SK-N-SH (cell line): ENCODE data around the gene C2CD4C. TPM values are rescaled to one million over a fixed set of nuclear protein-coding genes. Genes with fewer than 3 reads are reported as not detected.

Source experiments
- CTCF ChIA-PET: fragments of 300-600, 350-600 bp; formaldehyde crosslinking; extraction: SDS; loops from one replicate; lab custom pipeline; 2021; lab: Yijun Ruan, JAX
- POLR2A ChIA-PET: fragments of 350-600 bp; sonication (Branson Sonifier 250); formaldehyde crosslinking; extraction: SDS; loops from one replicate; lab custom pipeline; 2020; ENCODE audit warnings: antibody characterized with exemption, inconsistent platforms; lab: Yijun Ruan, JAX
- DNase-seq: peaks from one replicate; pipeline ENCODE4 v3.0.0; 2012
- H2AFZ ChIP-seq: fragments of 200-600 bp; sonication (generic); 2 replicates; pipeline ENCODE4 v1.8.1; 2016; ENCODE audit warnings: antibody characterized with exemption, mild to moderate bottlenecking, low read depth
- H3F3A ChIP-seq: fragments of 200-600 bp; sonication (generic); replicated peaks from 2 replicates; pipeline ENCODE3; 2016; ENCODE audit warnings: antibody characterized with exemption, mild to moderate bottlenecking; ENCODE audit not compliant: insufficient read depth
- H3K27ac ChIP-seq, 2 experiments: fragments of 200-500 bp in 1 of 2; fragments of 200-600 bp in 1 of 2; sonication (Bioruptor generic) in 1 of 2; sonication (generic), shearing (Covaris generic) in 1 of 2; 2 replicates each; pipeline versions ENCODE4 v1.5.1 to v1.6.1; 2014 to 2016; ENCODE audit warnings: low read depth in 2 of 2, inconsistent platforms in 1 of 2, low read length in 1 of 2, mild to moderate bottlenecking in 1 of 2, mixed read lengths in 1 of 2
- H3K27me3 ChIP-seq: fragments of 200-600 bp; sonication (generic), shearing (Covaris generic); 2 replicates; pipeline ENCODE4 v1.6.1; 2016; ENCODE audit warnings: mixed run types; ENCODE audit not compliant: insufficient read depth
- H3K36me3 ChIP-seq, 2 experiments: fragments of 200-500 bp in 1 of 2; fragments of 200-600 bp in 1 of 2; sonication (Bioruptor generic) in 1 of 2; sonication (generic) in 1 of 2; replicated peaks in 1 of 2; 2 replicates each; pipeline versions ENCODE3 to v1.5.1; 2014 to 2016; ENCODE audit warnings: low read length in 1 of 2, mild to moderate bottlenecking in 1 of 2; ENCODE audit not compliant: insufficient read depth in 2 of 2, control insufficient read depth in 1 of 2
- H3K4me1 ChIP-seq, 2 experiments: fragments of 200-500 bp in 1 of 2; fragments of 200-600 bp in 1 of 2; sonication (Bioruptor generic) in 1 of 2; sonication (generic), shearing (Covaris generic) in 1 of 2; 2 replicates each; pipeline versions ENCODE4 v1.5.1 to v1.6.1; 2014 to 2016; ENCODE audit warnings: low read depth in 1 of 2, low read length in 1 of 2, mixed run types in 1 of 2; ENCODE audit not compliant: insufficient read depth in 2 of 2, control insufficient read depth in 1 of 2
- H3K4me2 ChIP-seq: fragments of 200-600 bp; sonication (generic), shearing (Covaris generic); 2 replicates; pipeline ENCODE4 v1.6.1; 2017; ENCODE audit warnings: mixed run types
- H3K4me3 ChIP-seq, 2 experiments: fragments of 200-500 bp in 1 of 2; fragments of 200-600 bp in 1 of 2; sonication (Bioruptor generic) in 1 of 2; sonication (generic), shearing (Covaris generic) in 1 of 2; 2 replicates each; pipeline versions ENCODE4 v1.5.1 to v1.8.1; 2014 to 2016; ENCODE audit warnings: low read depth in 2 of 2, inconsistent platforms in 1 of 2, low read length in 1 of 2, mild to moderate bottlenecking in 1 of 2, mixed read lengths in 1 of 2, moderate library complexity in 1 of 2
- H3K79me2 ChIP-seq: fragments of 200-600 bp; sonication (generic); 2 replicates; pipeline ENCODE4 v1.8.1; 2017; ENCODE audit warnings: mild to moderate bottlenecking; ENCODE audit not compliant: insufficient read depth
- H3K9ac ChIP-seq: fragments of 200-600 bp; sonication (generic); 2 replicates; pipeline ENCODE4 v1.6.1; 2017; ENCODE audit warnings: mixed run types
- H3K9me2 ChIP-seq: fragments of 200-600 bp; sonication (generic); 2 replicates; pipeline ENCODE4 v1.6.1; 2017; ENCODE audit warnings: mixed run types
- H3K9me3 ChIP-seq: fragments of 200-600 bp; sonication (generic); 2 replicates; pipeline ENCODE4 v1.6.1; 2017; ENCODE audit warnings: mixed run types, mild to moderate bottlenecking, moderate library complexity
- H4K20me1 ChIP-seq: fragments of 200-600 bp; sonication (generic); 2 replicates; pipeline ENCODE4 v1.6.1; 2017; ENCODE audit warnings: mild to moderate bottlenecking, mixed run types; ENCODE audit not compliant: insufficient read depth
- CHD2 ChIP-seq: fragments of 150-350 bp; IDR thresholded peaks from 2 replicates; pipeline ENCODE4 v1.6.1; 2018; ENCODE audit warnings: low read length; ENCODE audit not compliant: partially characterized antibody
- EP300 ChIP-seq, 2 experiments: IDR thresholded peaks; 2 replicates each; pipeline versions ENCODE4 v1.4.0 to v1.6.1; 2012; ENCODE audit warnings: borderline replicate concordance in 1 of 2, low read depth in 1 of 2, low read length in 1 of 2
- EZH2phosphoT487 ChIP-seq: fragments of 200-600 bp; sonication (generic); IDR thresholded peaks from 2 replicates; pipeline ENCODE4 v1.6.1; 2017; ENCODE audit warnings: low read depth, mixed run types, mild to moderate bottlenecking, antibody characterized with exemption, moderate library complexity, borderline replicate concordance
- FOXJ3 ChIP-seq: sonication (generic); formaldehyde crosslinking; IDR thresholded peaks from 2 replicates; pipeline ENCODE4 v1.5.1; 2020; ENCODE audit warnings: mild to moderate bottlenecking, missing genetic modification reagents
- FOXM1 ChIP-seq: IDR thresholded peaks from 2 replicates; pipeline ENCODE4 v1.4.0; 2012; ENCODE audit warnings: low read depth, mild to moderate bottlenecking
- GATA2 ChIP-seq: sonication (generic); formaldehyde crosslinking; IDR thresholded peaks from 2 replicates; pipeline ENCODE4 v1.5.0; 2020; ENCODE audit warnings: mild to moderate bottlenecking, missing genetic modification reagents
- NFIC ChIP-seq: IDR thresholded peaks from 2 replicates; pipeline ENCODE4 v1.4.0; 2012; ENCODE audit warnings: borderline replicate concordance
- NRF1 ChIP-seq: IDR thresholded peaks from 2 replicates; pipeline ENCODE4 v1.6.1; 2012; ENCODE audit warnings: low read depth, mild to moderate bottlenecking, low read length
- RCOR1 ChIP-seq: fragments of 150-350 bp; IDR thresholded peaks from 2 replicates; pipeline ENCODE4 v1.6.1; 2017; ENCODE audit warnings: antibody characterized with exemption, low read length
- RFX5 ChIP-seq: IDR thresholded peaks from 2 replicates; pipeline ENCODE4 v1.6.1; 2012; ENCODE audit warnings: mild to moderate bottlenecking, improper control_type of control experiment, low read length
- SMC3 ChIP-seq: IDR thresholded peaks from 2 replicates; pipeline ENCODE4 v1.6.1; 2012; ENCODE audit warnings: low read depth, low read length, improper control_type of control experiment
- TAF1 ChIP-seq: IDR thresholded peaks from 2 replicates; pipeline ENCODE4 v1.6.1; 2012; ENCODE audit warnings: low read depth, mild to moderate bottlenecking, low read length, moderate library complexity, borderline replicate concordance
- TEAD4 ChIP-seq: IDR thresholded peaks from 2 replicates; pipeline ENCODE4 v1.4.0; 2012; ENCODE audit warnings: mild to moderate bottlenecking, borderline replicate concordance; ENCODE audit not compliant: insufficient read depth
- YY1 ChIP-seq: IDR thresholded peaks from 2 replicates; pipeline ENCODE4 v1.4.0; 2012; ENCODE audit warnings: low read depth, mild to moderate bottlenecking
- WGBS: methylation state at CpG from one replicate; pipeline ENCODE4 v1.1.6; 2017; ENCODE audit warnings: low lambda C conversion rate; 5-methylcytosine and 5-hydroxymethylcytosine counted together
- polyA plus RNA-seq, 3 experiments: library from polyadenylated mRNA; depleted of rRNA; stranded (reverse); fragments of >200 nt; gene quantifications; 2 replicates each; pipeline ENCODE4 v1.2.3, GENCODE V29; 2012
- TF ChIP-seq, protein P1 (sequence below): fragments of 150-350 bp; IDR thresholded peaks from 2 replicates; pipeline ENCODE4 v1.6.1; 2017; ENCODE audit warnings: antibody characterized with exemption, low read length, low read depth, borderline replicate concordance
- TF ChIP-seq, protein P2 (sequence below): IDR thresholded peaks from 2 replicates; pipeline ENCODE4 v1.4.0; 2012; ENCODE audit warnings: low read depth
- TF ChIP-seq, protein P3 (sequence below): IDR thresholded peaks from 2 replicates; pipeline ENCODE4 v1.4.0; 2012; ENCODE audit warnings: low read depth, borderline replicate concordance
- TF ChIP-seq, protein P4 (sequence below): IDR thresholded peaks from 2 replicates; pipeline ENCODE4 v1.4.0; 2012; ENCODE audit warnings: low read depth, borderline replicate concordance
- TF ChIP-seq, protein P5 (sequence below): fragments of 150-350 bp; IDR thresholded peaks from 2 replicates; pipeline ENCODE4 v1.6.1; 2016; ENCODE audit warnings: mild to moderate bottlenecking, low read depth, low read length

Gene C2CD4C
- polyA plus RNA-seq, 1 of the 3 experiments (the other 2 are of a cell fraction) = 0.23 TPM

DNA sequence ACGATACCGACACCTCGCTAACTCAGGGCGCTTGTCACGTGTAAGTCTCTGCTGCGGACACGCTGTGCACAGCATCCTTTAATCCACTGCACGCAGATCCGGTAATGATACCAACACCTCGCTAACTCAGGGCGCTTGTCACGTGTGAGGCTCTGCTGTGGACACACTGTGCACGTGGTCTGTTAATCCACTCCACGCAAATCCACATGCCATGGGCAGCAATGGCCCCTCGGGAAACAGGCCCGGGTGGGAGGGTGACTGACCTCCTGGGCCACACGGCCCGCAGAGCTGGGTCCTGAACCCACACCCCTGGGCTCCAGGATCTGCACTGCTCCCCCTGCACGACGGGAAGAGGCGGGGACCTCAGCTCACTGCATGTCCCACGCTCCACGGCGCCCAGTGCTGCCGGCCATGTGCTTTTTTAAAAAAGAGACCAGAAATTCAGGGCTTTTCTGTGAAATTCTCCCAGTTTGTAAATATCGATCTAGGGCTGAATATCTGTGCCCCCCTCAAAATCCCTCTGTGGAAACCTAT is 35.8 kb upstream of the C2CD4C start:
- no peak overlapping the region for H2AFZ ChIP-seq
- H3K27ac ChIP-seq = no peak overlapping the region
- no peaks in the 10 kb centered on the region for H3K9me3 ChIP-seq
- TF ChIP-seq NFIC = no peak
- no peak for TF ChIP-seq TEAD4
- TF ChIP-seq, protein P1, sequence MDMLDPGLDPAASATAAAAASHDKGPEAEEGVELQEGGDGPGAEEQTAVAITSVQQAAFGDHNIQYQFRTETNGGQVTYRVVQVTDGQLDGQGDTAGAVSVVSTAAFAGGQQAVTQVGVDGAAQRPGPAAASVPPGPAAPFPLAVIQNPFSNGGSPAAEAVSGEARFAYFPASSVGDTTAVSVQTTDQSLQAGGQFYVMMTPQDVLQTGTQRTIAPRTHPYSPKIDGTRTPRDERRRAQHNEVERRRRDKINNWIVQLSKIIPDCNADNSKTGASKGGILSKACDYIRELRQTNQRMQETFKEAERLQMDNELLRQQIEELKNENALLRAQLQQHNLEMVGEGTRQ = no peak
- no peak for TF ChIP-seq NRF1
- no peak for TF ChIP-seq FOXJ3 (CRISPR knock-in tag)
- no peak for TF ChIP-seq YY1
- no peak for TF ChIP-seq SMC3
- no peak for TF ChIP-seq RCOR1
- TF ChIP-seq EZH2phosphoT487 = no peak
- TF ChIP-seq TAF1 = no peak
- TF ChIP-seq CHD2 = no peak
- TF ChIP-seq, protein P2, sequence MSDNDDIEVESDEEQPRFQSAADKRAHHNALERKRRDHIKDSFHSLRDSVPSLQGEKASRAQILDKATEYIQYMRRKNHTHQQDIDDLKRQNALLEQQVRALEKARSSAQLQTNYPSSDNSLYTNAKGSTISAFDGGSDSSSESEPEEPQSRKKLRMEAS = no peak
- TF ChIP-seq, protein P3, sequence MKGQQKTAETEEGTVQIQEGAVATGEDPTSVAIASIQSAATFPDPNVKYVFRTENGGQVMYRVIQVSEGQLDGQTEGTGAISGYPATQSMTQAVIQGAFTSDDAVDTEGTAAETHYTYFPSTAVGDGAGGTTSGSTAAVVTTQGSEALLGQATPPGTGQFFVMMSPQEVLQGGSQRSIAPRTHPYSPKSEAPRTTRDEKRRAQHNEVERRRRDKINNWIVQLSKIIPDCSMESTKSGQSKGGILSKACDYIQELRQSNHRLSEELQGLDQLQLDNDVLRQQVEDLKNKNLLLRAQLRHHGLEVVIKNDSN = no peak
- no peak for TF ChIP-seq RFX5
- TF ChIP-seq, protein P4, sequence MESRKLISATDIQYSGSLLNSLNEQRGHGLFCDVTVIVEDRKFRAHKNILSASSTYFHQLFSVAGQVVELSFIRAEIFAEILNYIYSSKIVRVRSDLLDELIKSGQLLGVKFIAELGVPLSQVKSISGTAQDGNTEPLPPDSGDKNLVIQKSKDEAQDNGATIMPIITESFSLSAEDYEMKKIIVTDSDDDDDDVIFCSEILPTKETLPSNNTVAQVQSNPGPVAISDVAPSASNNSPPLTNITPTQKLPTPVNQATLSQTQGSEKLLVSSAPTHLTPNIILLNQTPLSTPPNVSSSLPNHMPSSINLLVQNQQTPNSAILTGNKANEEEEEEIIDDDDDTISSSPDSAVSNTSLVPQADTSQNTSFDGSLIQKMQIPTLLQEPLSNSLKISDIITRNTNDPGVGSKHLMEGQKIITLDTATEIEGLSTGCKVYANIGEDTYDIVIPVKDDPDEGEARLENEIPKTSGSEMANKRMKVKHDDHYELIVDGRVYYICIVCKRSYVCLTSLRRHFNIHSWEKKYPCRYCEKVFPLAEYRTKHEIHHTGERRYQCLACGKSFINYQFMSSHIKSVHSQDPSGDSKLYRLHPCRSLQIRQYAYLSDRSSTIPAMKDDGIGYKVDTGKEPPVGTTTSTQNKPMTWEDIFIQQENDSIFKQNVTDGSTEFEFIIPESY = no peak
- TF ChIP-seq, protein P5, sequence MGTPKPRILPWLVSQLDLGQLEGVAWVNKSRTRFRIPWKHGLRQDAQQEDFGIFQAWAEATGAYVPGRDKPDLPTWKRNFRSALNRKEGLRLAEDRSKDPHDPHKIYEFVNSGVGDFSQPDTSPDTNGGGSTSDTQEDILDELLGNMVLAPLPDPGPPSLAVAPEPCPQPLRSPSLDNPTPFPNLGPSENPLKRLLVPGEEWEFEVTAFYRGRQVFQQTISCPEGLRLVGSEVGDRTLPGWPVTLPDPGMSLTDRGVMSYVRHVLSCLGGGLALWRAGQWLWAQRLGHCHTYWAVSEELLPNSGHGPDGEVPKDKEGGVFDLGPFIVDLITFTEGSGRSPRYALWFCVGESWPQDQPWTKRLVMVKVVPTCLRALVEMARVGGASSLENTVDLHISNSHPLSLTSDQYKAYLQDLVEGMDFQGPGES = no peak
- TF ChIP-seq FOXM1 = no peak
- no peak for TF ChIP-seq EP300 (IDR thresholded peaks at IDR 0.05; ENCODE audit: borderline replicate concordance in 1 of 2, low read depth in 1 of 2, low read length in 1 of 2)
- no peak for TF ChIP-seq GATA2
- H4K20me1 ChIP-seq = no peaks in the 10 kb centered on the region
- 89% methylated on average over 13 of the region's 26 CpGs for WGBS
- no peaks in the 10 kb centered on the region for H3K9me2 ChIP-seq
- no peaks in the 10 kb centered on the region for H3F3A ChIP-seq
- POLR2A ChIA-PET = no interaction called here
- H3K79me2 ChIP-seq = no peaks in the 10 kb centered on the region
- no peaks in the 10 kb centered on the region for H3K27me3 ChIP-seq
- no peak overlapping the region for H3K4me3 ChIP-seq
- no peaks in the 10 kb centered on the region for H3K36me3 ChIP-seq
- no peak overlapping the region for H3K9ac ChIP-seq
- no peak for DNase-seq
- no peak overlapping the region for H3K4me2 ChIP-seq
- CTCF ChIA-PET = interaction anchor here (1.5 kb wide), 1 partner anchor 61 kb away, joined by 4 read pairs; no protein-coding TSS in a partner anchor
- peaks cover 0 to 9% of the 10 kb centered on the region in 2 experiments; a peak in 1 of 4 replicates for H3K4me1 ChIP-seq
